Liver (tissue), 3 donors: Measurements from ENCODE around the gene ITIH1.

ENCODE experiments used
- EGR1 ChIP-seq, 2 donors: IDR thresholded peaks; 2 replicates each; pipeline ENCODE4 v1.6.1; 2016 to 2018; ENCODE audit warnings: antibody characterized with exemption in 2 of 2, low read depth in 2 of 2
- FOXA1 ChIP-seq: IDR thresholded peaks from 2 replicates; pipeline ENCODE4 v1.6.1; 2016; ENCODE audit warnings: antibody characterized with exemption
- GABPA ChIP-seq, 2 donors: IDR thresholded peaks in 1 of 2; conservative IDR thresholded peaks in 1 of 2; 2 replicates each; pipeline ENCODE4 v1.6.1; 2016; ENCODE audit warnings: antibody characterized with exemption in 2 of 2, mild to moderate bottlenecking in 1 of 2, moderate library complexity in 1 of 2
- RAD21 ChIP-seq, 2 donors: IDR thresholded peaks; 2 replicates each; pipeline ENCODE4 v1.6.1; 2016; ENCODE audit warnings: antibody characterized with exemption in 2 of 2, mild to moderate bottlenecking in 2 of 2
- SP1 ChIP-seq: IDR thresholded peaks from 2 replicates; pipeline ENCODE4 v1.6.1; 2018; ENCODE audit warnings: antibody characterized with exemption, mild to moderate bottlenecking
- TAF1 ChIP-seq: conservative IDR thresholded peaks from 2 replicates; pipeline ENCODE4 v1.6.1; 2016; ENCODE audit warnings: antibody characterized with exemption, mild to moderate bottlenecking
- TF ChIP-seq, protein P1 (sequence below): fragments of 150-350 bp; IDR thresholded peaks from 2 replicates; pipeline ENCODE4 v1.5.1; 2017; ENCODE audit warnings: improper control_type of control experiment, low read depth, low read length; ENCODE audit not compliant: missing input control
- TF ChIP-seq, protein P2 (sequence below): IDR thresholded peaks from 2 replicates; pipeline ENCODE4 v1.6.1; 2016; ENCODE audit warnings: antibody characterized with exemption
- TF ChIP-seq, protein P3 (sequence below): IDR thresholded peaks from 2 replicates; pipeline ENCODE4 v1.6.1; 2016; ENCODE audit warnings: antibody characterized with exemption, mild to moderate bottlenecking
- donor health status: healthy.
- donor health status: healthy.

DNA sequence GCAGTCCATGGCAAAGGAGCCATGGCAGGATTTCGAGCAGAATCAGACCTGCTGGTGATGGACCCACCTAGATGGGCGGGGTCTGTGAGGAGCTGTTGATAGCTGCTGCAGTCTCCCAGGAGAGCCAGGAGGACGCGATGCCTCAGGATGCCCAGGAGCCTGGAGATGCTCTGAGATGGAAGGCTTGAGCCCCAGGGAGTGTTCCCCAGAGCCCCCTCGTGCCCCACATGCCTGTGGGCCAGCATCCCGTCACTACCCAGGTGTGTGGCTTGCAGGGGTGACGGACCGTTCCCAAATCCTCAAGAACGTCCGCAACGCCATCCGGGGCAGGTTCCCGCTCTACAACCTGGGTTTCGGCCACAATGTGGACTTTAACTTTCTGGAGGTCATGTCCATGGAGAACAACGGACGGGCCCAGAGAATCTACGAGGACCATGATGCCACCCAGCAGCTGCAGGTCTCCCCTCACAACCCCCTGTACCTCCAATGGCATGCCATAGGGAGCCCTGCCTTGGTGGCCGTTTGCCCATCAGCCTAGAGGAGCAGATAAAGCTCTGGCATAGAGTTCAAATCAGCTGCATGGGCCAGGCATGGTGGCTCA is 6.7 kb downstream of the ITIH1 start:
- TF ChIP-seq RAD21 (IDR thresholded peaks at IDR 0.05) (no peak), FOXA1 (no peak), TAF1 (no peak), EGR1 (IDR thresholded peaks at IDR 0.05; ENCODE audit: low read depth in 2 of 2) (no peak), GABPA (IDR thresholded peaks at IDR 0.05 in 1 of 2, conservative IDR thresholded peaks at IDR 0.05 in 1 of 2) (no peak), SP1 (no peak)
- TF ChIP-seq, protein P1, sequence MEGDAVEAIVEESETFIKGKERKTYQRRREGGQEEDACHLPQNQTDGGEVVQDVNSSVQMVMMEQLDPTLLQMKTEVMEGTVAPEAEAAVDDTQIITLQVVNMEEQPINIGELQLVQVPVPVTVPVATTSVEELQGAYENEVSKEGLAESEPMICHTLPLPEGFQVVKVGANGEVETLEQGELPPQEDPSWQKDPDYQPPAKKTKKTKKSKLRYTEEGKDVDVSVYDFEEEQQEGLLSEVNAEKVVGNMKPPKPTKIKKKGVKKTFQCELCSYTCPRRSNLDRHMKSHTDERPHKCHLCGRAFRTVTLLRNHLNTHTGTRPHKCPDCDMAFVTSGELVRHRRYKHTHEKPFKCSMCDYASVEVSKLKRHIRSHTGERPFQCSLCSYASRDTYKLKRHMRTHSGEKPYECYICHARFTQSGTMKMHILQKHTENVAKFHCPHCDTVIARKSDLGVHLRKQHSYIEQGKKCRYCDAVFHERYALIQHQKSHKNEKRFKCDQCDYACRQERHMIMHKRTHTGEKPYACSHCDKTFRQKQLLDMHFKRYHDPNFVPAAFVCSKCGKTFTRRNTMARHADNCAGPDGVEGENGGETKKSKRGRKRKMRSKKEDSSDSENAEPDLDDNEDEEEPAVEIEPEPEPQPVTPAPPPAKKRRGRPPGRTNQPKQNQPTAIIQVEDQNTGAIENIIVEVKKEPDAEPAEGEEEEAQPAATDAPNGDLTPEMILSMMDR: no peak
- TF ChIP-seq, protein P2, sequence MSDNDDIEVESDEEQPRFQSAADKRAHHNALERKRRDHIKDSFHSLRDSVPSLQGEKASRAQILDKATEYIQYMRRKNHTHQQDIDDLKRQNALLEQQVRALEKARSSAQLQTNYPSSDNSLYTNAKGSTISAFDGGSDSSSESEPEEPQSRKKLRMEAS: no peak
- TF ChIP-seq, protein P3, sequence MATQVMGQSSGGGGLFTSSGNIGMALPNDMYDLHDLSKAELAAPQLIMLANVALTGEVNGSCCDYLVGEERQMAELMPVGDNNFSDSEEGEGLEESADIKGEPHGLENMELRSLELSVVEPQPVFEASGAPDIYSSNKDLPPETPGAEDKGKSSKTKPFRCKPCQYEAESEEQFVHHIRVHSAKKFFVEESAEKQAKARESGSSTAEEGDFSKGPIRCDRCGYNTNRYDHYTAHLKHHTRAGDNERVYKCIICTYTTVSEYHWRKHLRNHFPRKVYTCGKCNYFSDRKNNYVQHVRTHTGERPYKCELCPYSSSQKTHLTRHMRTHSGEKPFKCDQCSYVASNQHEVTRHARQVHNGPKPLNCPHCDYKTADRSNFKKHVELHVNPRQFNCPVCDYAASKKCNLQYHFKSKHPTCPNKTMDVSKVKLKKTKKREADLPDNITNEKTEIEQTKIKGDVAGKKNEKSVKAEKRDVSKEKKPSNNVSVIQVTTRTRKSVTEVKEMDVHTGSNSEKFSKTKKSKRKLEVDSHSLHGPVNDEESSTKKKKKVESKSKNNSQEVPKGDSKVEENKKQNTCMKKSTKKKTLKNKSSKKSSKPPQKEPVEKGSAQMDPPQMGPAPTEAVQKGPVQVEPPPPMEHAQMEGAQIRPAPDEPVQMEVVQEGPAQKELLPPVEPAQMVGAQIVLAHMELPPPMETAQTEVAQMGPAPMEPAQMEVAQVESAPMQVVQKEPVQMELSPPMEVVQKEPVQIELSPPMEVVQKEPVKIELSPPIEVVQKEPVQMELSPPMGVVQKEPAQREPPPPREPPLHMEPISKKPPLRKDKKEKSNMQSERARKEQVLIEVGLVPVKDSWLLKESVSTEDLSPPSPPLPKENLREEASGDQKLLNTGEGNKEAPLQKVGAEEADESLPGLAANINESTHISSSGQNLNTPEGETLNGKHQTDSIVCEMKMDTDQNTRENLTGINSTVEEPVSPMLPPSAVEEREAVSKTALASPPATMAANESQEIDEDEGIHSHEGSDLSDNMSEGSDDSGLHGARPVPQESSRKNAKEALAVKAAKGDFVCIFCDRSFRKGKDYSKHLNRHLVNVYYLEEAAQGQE: no peak
